HepG2 (cell line): ENCODE measurements around the gene SNRNP200. TPM values are rescaled to one million over a fixed set of nuclear protein-coding genes. Genes with fewer than 3 reads are reported as not detected.

Experiments used
- ATF7-NPFF ChIP-seq: sonication (generic); formaldehyde crosslinking; IDR thresholded peaks from 2 replicates; pipeline ENCODE4 v1.8.1; 2023; ENCODE audit warnings: mild to moderate bottlenecking, low read depth, missing genetic modification reagents, moderate library complexity
- CC2D1A ChIP-seq: sonication (generic); formaldehyde crosslinking; IDR thresholded peaks from 2 replicates; pipeline ENCODE4 v1.8.1; 2023; ENCODE audit warnings: mild to moderate bottlenecking, missing genetic modification reagents
- NFRKB ChIP-seq: fragments of 450-650 bp; IDR thresholded peaks from 2 replicates; pipeline ENCODE4 v1.6.1; 2017
- PHF20 ChIP-seq: sonication (generic); formaldehyde crosslinking; IDR thresholded peaks from 2 replicates; pipeline ENCODE4 v1.5.0; 2020; ENCODE audit warnings: mild to moderate bottlenecking, missing genetic modification reagents
- RXRB ChIP-seq: IDR thresholded peaks from 2 replicates; pipeline ENCODE4 v1.6.1; 2016; ENCODE audit warnings: borderline replicate concordance, missing genetic modification reagents, missing compliant biosample characterization
- SRSF1 ChIP-seq: fragments of 200-400 bp; formaldehyde crosslinking; optimal IDR thresholded peaks from 2 replicates; pipeline ENCODE3; 2017; ENCODE audit warnings: mild to moderate bottlenecking, low read depth, low read length, moderate library complexity
- ZMYM2 ChIP-seq: sonication (generic); formaldehyde crosslinking; IDR thresholded peaks from 2 replicates; pipeline ENCODE4 v1.8.0; 2022; ENCODE audit warnings: mild to moderate bottlenecking, missing genetic modification reagents
- ZMYM3 ChIP-seq: sonication (generic); formaldehyde crosslinking; IDR thresholded peaks from 2 replicates; pipeline ENCODE4 v1.5.1; 2020; ENCODE audit warnings: mild to moderate bottlenecking, missing genetic modification reagents
- ZNF17 ChIP-seq: sonication (generic); formaldehyde crosslinking; IDR thresholded peaks from 2 replicates; pipeline ENCODE4 v1.5.0; 2020; ENCODE audit warnings: mild to moderate bottlenecking, missing genetic modification reagents
- ZNF282 ChIP-seq: fragments of 450-650 bp; IDR thresholded peaks from 2 replicates; pipeline ENCODE4 v1.6.1; 2018; ENCODE audit not compliant: partially characterized antibody
- ZNF317 ChIP-seq: sonication (generic); formaldehyde crosslinking; IDR thresholded peaks from 2 replicates; pipeline ENCODE4 v1.5.0; 2020; ENCODE audit warnings: mild to moderate bottlenecking, missing genetic modification reagents
- ZNF329 ChIP-seq: sonication (generic); formaldehyde crosslinking; IDR thresholded peaks from 2 replicates; pipeline ENCODE4 v1.9.0; 2021; ENCODE audit warnings: low read depth, mild to moderate bottlenecking, missing genetic modification reagents
- ZNF432 ChIP-seq: sonication (generic); formaldehyde crosslinking; IDR thresholded peaks from 2 replicates; pipeline ENCODE4 v1.5.0; 2020; ENCODE audit warnings: missing genetic modification reagents, mild to moderate bottlenecking, borderline replicate concordance
- ZNF607 ChIP-seq: sonication (generic); formaldehyde crosslinking; IDR thresholded peaks from 2 replicates; pipeline ENCODE4 v1.5.1; 2020; ENCODE audit warnings: missing genetic modification reagents, mild to moderate bottlenecking, borderline replicate concordance
- ZSCAN25 ChIP-seq: sonication (generic); formaldehyde crosslinking; IDR thresholded peaks from 2 replicates; pipeline ENCODE4 v1.8.0; 2022; ENCODE audit warnings: mild to moderate bottlenecking, missing genetic modification reagents
- polyA plus RNA-seq, 8 experiments: library from polyadenylated mRNA; depleted of rRNA in 3 of 8; stranded (reverse) in 7 of 8; unstranded in 1 of 8; fragments of >200 nt; fragmentation: Illumina TruSeq in 4 of 8; extraction: Trizol in 4 of 8; gene quantifications; 2 replicates each; pipeline versions ENCODE4 v1.2.1 to v1.2.3, GENCODE V29; 2011 to 2016; ENCODE audit warnings: low read depth in 4 of 8, missing spikeins in 1 of 8, mixed read lengths in 1 of 8; ENCODE audit not compliant: insufficient read depth in 1 of 8
- total RNA-seq, 5 experiments: library from RNA; depleted of rRNA; stranded (reverse); fragments of >200 nt; fragmentation: Illumina TruSeq; extraction: Trizol; gene quantifications; 2 replicates each; pipeline ENCODE4 v1.2.3, GENCODE V29; 2016; ENCODE audit warnings: low read depth in 1 of 5
- TF ChIP-seq, protein P1 (sequence below): IDR thresholded peaks from 2 replicates; pipeline ENCODE4 v1.6.1; 2016; ENCODE audit warnings: mild to moderate bottlenecking
- TF ChIP-seq, protein P2 (sequence below): sonication (generic); formaldehyde crosslinking; conservative IDR thresholded peaks from 2 replicates; pipeline ENCODE4 v1.8.1; 2023; ENCODE audit warnings: missing genetic modification reagents
- TF ChIP-seq, protein P3 (sequence below): sonication (generic); formaldehyde crosslinking; IDR thresholded peaks from 2 replicates; pipeline ENCODE4 v1.8.1; 2023; ENCODE audit warnings: mild to moderate bottlenecking, inconsistent platforms, moderate library complexity, missing genetic modification reagents, borderline replicate concordance
- TF ChIP-seq, protein P4 (sequence below): IDR thresholded peaks from 2 replicates; pipeline ENCODE4 v1.6.1; 2016; ENCODE audit warnings: mild to moderate bottlenecking, missing biosample characterization, missing genetic modification reagents
- TF ChIP-seq, protein P5 (sequence below): sonication (generic); formaldehyde crosslinking; IDR thresholded peaks from 2 replicates; pipeline ENCODE4 v1.4.0; 2020; ENCODE audit warnings: missing genetic modification reagents, low read depth, mild to moderate bottlenecking, borderline replicate concordance
- TF ChIP-seq, protein P6 (sequence below): sonication (generic); formaldehyde crosslinking; IDR thresholded peaks from 2 replicates; pipeline ENCODE4 v1.5.0; 2020; ENCODE audit warnings: missing genetic modification reagents

Gene SNRNP200
- total and polyA plus RNA-seq, 2 of the 13 experiments (the other 11 are each of a cell fraction or from before 2014, with no cell fraction given), result 99.0 to 232 TPM

DNA sequence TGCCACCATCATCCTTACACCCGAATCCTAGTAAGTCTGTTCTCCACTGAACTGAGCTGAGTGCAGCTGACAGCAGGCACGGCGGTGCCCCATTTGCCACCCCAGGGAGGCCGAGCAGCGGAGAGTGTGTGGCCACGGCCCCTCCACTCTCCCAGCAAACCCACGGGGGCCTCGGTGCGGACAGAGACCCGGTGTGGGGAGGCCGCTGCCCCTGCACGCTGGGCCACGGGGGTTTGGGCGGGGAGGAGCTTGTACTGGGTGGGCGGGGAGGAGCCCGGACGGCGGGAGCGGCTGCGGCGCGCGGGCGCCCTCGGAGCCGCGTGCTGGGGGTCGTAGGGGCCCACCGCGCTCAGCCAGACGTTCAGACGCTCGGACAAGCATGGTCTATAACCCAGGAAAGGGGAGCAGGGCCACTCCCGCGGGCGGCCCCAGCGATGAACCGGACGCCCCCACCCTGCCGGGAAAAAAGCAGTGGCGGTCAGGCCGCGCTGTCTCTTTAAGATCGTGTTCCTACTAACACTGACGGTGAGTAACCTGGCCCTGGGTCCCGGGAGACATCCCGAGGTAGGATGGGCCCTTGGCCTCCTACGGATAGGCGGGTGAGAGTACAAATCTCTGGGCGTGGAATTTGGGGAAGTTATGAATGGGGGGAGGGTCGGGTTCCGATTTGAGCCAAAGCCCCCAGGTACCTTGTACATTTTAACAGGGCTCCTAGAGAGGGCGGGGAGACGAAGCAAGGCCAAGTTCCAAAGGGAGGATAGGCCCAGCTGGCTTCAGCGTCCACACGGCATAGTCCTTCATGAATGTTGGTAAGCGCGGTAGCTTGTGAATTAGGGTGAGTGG lies 19.9 kb upstream of the SNRNP200 start, which contains the start of gene ITPRIPL1 (continued):
- TF ChIP-seq, protein P1, sequence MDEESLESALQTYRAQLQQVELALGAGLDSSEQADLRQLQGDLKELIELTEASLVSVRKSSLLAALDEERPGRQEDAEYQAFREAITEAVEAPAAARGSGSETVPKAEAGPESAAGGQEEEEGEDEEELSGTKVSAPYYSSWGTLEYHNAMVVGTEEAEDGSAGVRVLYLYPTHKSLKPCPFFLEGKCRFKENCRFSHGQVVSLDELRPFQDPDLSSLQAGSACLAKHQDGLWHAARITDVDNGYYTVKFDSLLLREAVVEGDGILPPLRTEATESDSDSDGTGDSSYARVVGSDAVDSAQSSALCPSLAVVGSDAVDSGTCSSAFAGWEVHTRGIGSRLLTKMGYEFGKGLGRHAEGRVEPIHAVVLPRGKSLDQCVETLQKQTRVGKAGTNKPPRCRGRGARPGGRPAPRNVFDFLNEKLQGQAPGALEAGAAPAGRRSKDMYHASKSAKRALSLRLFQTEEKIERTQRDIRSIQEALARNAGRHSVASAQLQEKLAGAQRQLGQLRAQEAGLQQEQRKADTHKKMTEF (CRISPR knock-in tag), result peak; percentile 61; the same call in 1 of the 2 replicates
- TF ChIP-seq ZNF432 (no peak), ZMYM3 (CRISPR knock-in tag) (no peak; the same call in 1 of the 2 replicates), NFRKB (no peak), ZNF282 (no peak), ATF7-NPFF (CRISPR knock-in tag) (no peak), ZNF329 (CRISPR knock-in tag) (no peak), ZSCAN25 (CRISPR knock-in tag) (peak; percentile 34; the same call in 1 of the 2 replicates), ZNF317 (CRISPR knock-in tag) (no peak; the same call in 1 of the 2 replicates), ZNF607 (0 out of 2 replicates have a peak, but pooled peaks have one; percentile 64), ZMYM2 (peak; percentile 46; the same call in 1 of the 2 replicates), PHF20 (CRISPR knock-in tag) (no peak), RXRB (no peak), ZNF17 (CRISPR knock-in tag) (no peak; the same call in 1 of the 2 replicates), CC2D1A (CRISPR knock-in tag) (no peak), SRSF1 (peak; percentile 45)
- TF ChIP-seq, protein P2, sequence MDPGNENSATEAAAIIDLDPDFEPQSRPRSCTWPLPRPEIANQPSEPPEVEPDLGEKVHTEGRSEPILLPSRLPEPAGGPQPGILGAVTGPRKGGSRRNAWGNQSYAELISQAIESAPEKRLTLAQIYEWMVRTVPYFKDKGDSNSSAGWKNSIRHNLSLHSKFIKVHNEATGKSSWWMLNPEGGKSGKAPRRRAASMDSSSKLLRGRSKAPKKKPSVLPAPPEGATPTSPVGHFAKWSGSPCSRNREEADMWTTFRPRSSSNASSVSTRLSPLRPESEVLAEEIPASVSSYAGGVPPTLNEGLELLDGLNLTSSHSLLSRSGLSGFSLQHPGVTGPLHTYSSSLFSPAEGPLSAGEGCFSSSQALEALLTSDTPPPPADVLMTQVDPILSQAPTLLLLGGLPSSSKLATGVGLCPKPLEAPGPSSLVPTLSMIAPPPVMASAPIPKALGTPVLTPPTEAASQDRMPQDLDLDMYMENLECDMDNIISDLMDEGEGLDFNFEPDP (CRISPR knock-in tag), result peak; percentile 76; the same call in 1 of the 2 replicates
- TF ChIP-seq, protein P3, sequence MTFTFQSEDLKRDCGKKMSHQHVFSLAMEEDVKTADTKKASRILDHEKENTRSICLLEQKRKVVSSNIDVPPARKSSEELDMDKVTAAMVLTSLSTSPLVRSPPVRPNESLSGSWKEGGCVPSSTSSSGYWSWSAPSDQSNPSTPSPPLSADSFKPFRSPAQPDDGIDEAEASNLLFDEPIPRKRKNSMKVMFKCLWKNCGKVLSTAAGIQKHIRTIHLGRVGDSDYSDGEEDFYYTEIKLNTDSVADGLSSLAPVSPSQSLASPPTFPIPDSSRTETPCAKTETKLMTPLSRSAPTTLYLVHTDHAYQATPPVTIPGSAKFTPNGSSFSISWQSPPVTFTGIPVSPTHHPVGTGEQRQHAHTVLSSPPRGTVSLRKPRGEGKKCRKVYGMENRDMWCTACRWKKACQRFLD, result 0 out of 2 replicates have a peak, but pooled peaks have one; percentile 72
- TF ChIP-seq, protein P4, sequence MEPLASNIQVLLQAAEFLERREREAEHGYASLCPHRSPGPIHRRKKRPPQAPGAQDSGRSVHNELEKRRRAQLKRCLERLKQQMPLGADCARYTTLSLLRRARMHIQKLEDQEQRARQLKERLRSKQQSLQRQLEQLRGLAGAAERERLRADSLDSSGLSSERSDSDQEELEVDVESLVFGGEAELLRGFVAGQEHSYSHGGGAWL (CRISPR knock-in tag), result 0 out of 2 replicates have a peak, but pooled peaks have one; percentile 62
- TF ChIP-seq, protein P5, sequence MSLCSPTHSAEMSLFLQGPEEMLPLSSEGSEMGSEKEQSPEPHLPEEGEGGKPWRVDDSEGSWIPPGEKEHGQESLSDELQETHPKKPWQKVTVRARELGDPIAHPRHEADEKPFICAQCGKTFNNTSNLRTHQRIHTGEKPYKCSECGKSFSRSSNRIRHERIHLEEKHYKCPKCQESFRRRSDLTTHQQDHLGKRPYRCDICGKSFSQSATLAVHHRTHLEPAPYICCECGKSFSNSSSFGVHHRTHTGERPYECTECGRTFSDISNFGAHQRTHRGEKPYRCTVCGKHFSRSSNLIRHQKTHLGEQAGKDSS (CRISPR knock-in tag), result peak; percentile 35; the same call in 1 of the 2 replicates
- TF ChIP-seq, protein P6, sequence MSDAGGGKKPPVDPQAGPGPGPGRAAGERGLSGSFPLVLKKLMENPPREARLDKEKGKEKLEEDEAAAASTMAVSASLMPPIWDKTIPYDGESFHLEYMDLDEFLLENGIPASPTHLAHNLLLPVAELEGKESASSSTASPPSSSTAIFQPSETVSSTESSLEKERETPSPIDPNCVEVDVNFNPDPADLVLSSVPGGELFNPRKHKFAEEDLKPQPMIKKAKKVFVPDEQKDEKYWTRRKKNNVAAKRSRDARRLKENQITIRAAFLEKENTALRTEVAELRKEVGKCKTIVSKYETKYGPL (CRISPR knock-in tag), result no peak
